Measurements from ENCODE around the gene ANKS4B. TPM values are rescaled to one million over a fixed set of nuclear protein-coding genes. Genes with fewer than 3 reads are reported as not detected.

ANKS4B gene
- total RNA-seq, 1 experiment from 2014 or later = not detected

DNA sequence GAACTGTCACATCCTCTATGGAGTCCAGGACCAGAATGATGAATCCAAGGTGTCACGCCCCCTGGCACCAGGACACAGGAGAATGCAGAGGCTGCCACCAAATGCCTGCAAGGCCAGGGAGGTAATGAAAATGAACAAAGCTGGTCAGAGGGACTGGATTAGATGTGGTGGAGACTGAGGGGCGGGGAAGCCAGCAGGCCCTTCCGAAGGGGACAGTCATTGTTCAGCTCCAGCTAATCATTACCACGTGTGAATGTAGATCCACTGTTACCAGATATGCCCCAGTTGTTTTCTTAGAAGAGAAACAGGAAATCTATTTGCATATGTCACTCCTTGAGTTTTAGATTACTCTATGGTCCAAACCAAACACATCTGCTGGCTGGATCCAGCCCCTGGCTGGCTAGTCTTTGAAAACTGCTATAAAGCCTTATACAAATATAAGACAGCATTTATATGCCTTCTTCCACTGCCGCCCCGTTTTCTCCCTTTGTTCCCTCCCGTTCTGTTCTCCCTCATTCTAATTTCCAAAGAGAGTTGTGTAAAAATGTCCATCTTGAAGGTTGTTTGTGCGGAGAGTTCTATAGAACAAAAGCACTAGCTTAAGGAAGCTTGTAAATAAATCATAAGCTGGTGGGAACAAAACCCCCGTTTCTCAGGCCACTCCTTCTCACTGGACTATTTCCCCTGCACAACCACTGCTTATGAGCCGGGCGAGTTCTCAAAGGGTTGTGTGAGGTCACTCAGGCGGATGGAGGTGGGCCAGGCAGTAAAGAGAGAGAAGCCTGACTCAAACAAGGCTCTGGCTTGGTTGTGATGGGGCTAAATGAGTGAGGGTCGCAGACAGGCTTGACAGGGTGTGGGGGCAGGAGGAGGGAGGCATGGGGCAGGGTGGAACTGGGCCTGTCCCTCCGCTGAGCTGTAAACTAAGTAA, 30.4 kb downstream of the ANKS4B start:
- CTCF ChIA-PET = interaction anchor here (1.0 kb wide), 1 partner anchor 37 kb away, joined by 3 read pairs; no protein-coding TSS in a partner anchor
- TF ChIP-seq, protein P1, sequence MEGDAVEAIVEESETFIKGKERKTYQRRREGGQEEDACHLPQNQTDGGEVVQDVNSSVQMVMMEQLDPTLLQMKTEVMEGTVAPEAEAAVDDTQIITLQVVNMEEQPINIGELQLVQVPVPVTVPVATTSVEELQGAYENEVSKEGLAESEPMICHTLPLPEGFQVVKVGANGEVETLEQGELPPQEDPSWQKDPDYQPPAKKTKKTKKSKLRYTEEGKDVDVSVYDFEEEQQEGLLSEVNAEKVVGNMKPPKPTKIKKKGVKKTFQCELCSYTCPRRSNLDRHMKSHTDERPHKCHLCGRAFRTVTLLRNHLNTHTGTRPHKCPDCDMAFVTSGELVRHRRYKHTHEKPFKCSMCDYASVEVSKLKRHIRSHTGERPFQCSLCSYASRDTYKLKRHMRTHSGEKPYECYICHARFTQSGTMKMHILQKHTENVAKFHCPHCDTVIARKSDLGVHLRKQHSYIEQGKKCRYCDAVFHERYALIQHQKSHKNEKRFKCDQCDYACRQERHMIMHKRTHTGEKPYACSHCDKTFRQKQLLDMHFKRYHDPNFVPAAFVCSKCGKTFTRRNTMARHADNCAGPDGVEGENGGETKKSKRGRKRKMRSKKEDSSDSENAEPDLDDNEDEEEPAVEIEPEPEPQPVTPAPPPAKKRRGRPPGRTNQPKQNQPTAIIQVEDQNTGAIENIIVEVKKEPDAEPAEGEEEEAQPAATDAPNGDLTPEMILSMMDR (conservative IDR thresholded peaks at IDR 0.05; ENCODE audit: low read depth, low read length) = no peak
- no peak for TF ChIP-seq EZH2 (IDR thresholded peaks at IDR 0.05; ENCODE audit: borderline replicate concordance, low read depth, low read length, poor library complexity, severe bottlenecking)
- Histone ChIP-seq H3K27ac (ENCODE audit: low read depth, low read length, poor library complexity, severe bottlenecking) (no peak overlapping the region), H3K4me1 (ENCODE audit: insufficient read depth, low read length, poor library complexity, severe bottlenecking) (peaks cover 10% of the 10 kb centered on the region), H3K36me3 (ENCODE audit: insufficient read depth, low read length, poor library complexity, severe bottlenecking) (no peaks in the 10 kb centered on the region), H3K4me3 (ENCODE audit: low read depth, low read length, poor library complexity, severe bottlenecking) (no peak overlapping the region), H3K27me3 (replicated peaks; ENCODE audit: insufficient read depth, low read depth, low read length, poor library complexity) (no peaks in the 10 kb centered on the region), H3K9me3 (ENCODE audit: low read depth, low read length, poor library complexity, severe bottlenecking) (no peaks in the 10 kb centered on the region)
- intact Hi-C loops (cut with micrococcal nuclease; ENCODE audit: unreplicated experiment) = no loop called here
- POLR2A ChIA-PET (ENCODE audit: low non-redundant PET) = interaction anchor here (0.6 kb wide), 1 partner anchor 326 kb away, joined by 20 read pairs; no protein-coding TSS in a partner anchor
- no TSS peak for BruUV-seq (replicated peaks)
- peak; percentile 79 for DNase-seq (ENCODE audit: low spot score)

DNA sequence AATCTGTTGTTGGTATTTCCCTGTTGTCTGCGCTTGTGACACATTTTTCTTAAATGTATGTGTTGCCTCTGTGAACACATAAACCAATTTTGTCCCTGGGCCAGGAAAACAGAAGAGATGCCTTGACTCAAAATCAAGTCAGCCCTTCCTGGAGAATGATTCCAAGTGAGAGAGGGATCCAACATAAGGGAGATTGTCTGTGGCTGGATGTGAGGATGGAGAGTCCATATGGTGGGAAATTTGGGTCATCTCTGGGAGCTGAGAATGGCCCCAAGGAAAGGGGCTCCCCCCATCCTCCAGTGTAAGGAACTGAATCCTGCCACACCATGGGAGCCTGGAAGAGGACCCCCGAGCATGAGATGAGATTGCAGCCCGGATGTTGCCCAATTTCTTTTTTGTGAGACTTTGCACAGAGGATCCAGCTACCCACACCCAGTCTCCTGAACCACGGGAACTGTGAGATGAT, 31.1 kb downstream of the ANKS4B start:
- Histone ChIP-seq H3K27me3 (replicated peaks; ENCODE audit: insufficient read depth, low read depth, low read length, poor library complexity) (no peaks in the 10 kb centered on the region), H3K4me3 (ENCODE audit: low read depth, low read length, poor library complexity, severe bottlenecking) (no peak overlapping the region), H3K36me3 (ENCODE audit: insufficient read depth, low read length, poor library complexity, severe bottlenecking) (no peaks in the 10 kb centered on the region), H3K4me1 (ENCODE audit: insufficient read depth, low read length, poor library complexity, severe bottlenecking) (peaks cover 10% of the 10 kb centered on the region), H3K27ac (ENCODE audit: low read depth, low read length, poor library complexity, severe bottlenecking) (no peak overlapping the region), H3K9me3 (ENCODE audit: low read depth, low read length, poor library complexity, severe bottlenecking) (no peaks in the 10 kb centered on the region)
- intact Hi-C loops (cut with micrococcal nuclease; ENCODE audit: unreplicated experiment) = no loop called here
- ChIA-PET CTCF (no interaction called here), POLR2A (ENCODE audit: low non-redundant PET) (no interaction called here)
- BruUV-seq (replicated peaks) = no TSS peak
- no peak for TF ChIP-seq EZH2 (IDR thresholded peaks at IDR 0.05; ENCODE audit: borderline replicate concordance, low read depth, low read length, poor library complexity, severe bottlenecking)
- TF ChIP-seq, protein P1 (conservative IDR thresholded peaks at IDR 0.05; ENCODE audit: low read depth, low read length) = no peak
- DNase-seq (ENCODE audit: low spot score) = no peak

DNA sequence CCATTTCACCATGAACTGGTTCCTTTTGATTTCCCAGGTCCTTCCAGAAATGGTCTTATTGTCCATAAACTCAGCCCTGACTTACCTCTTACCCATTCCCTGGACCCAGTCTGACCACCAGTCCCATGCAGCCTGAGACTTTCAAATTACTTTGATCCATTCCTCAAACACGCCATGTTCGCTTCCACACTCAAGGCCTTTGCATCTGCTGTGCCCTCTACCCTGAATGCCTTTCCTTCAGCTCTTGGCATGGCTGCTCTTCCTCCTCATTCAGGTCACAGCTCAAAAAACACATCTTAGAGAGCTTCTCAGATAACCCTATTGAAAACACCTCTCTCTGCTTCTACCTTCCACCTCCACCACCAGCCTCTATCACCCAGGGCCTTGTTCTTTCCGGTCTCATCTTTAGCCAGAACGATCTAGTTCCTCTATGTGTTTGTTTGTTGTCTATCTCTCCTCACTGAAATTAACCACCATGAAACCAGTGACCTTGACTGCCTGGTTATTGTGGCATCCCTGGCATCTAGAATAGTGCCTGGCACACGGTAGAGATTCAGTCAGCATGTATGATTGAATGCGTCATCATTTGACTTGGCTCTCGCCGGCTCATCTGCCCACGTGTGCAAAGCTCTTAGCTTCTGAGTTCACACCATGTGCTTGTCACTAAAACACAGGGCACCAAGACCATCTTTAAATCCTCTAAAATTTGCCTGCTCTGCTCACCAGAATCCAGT, 31.8 kb downstream of the ANKS4B start:
- no peaks in the 10 kb centered on the region for H3K9me3 ChIP-seq (ENCODE audit: low read depth, low read length, poor library complexity, severe bottlenecking)
- H3K4me3 ChIP-seq (ENCODE audit: low read depth, low read length, poor library complexity, severe bottlenecking) = no peak overlapping the region
- ChIA-PET CTCF (no interaction called here), POLR2A (ENCODE audit: low non-redundant PET) (no interaction called here)
- intact Hi-C loops (cut with micrococcal nuclease; ENCODE audit: unreplicated experiment) = no loop called here
- peaks cover 10% of the 10 kb centered on the region for H3K4me1 ChIP-seq (ENCODE audit: insufficient read depth, low read length, poor library complexity, severe bottlenecking)
- no peaks in the 10 kb centered on the region for H3K36me3 ChIP-seq (ENCODE audit: insufficient read depth, low read length, poor library complexity, severe bottlenecking)
- H3K27ac ChIP-seq (ENCODE audit: low read depth, low read length, poor library complexity, severe bottlenecking) = no peak overlapping the region
- H3K27me3 ChIP-seq (replicated peaks; ENCODE audit: insufficient read depth, low read depth, low read length, poor library complexity) = no peaks in the 10 kb centered on the region
- DNase-seq (ENCODE audit: low spot score) = no peak
- BruUV-seq (replicated peaks) = no TSS peak
- TF ChIP-seq, protein P1 (conservative IDR thresholded peaks at IDR 0.05; ENCODE audit: low read depth, low read length) = no peak
- TF ChIP-seq EZH2 (IDR thresholded peaks at IDR 0.05; ENCODE audit: borderline replicate concordance, low read depth, low read length, poor library complexity, severe bottlenecking) = no peak

Data from A673 (cell line).